IPS-18a (cell line): ENCODE measurements around the gene GLP1R.

ENCODE experiments used
- H3K27ac ChIP-seq: one replicate; pipeline ENCODE4 v1.5.1; 2013; ENCODE audit warnings: low read length
- H3K27me3 ChIP-seq: one replicate; pipeline ENCODE4 v1.6.1; 2013; ENCODE audit warnings: mild to moderate bottlenecking, low read length; ENCODE audit not compliant: control insufficient read depth, insufficient read depth
- H3K36me3 ChIP-seq: one replicate; pipeline ENCODE4 v1.6.1; 2013; ENCODE audit warnings: low read depth, low read length; ENCODE audit not compliant: control insufficient read depth
- H3K4me1 ChIP-seq: one replicate; pipeline ENCODE4 v1.6.1; 2013; ENCODE audit warnings: low read depth, low read length; ENCODE audit not compliant: control insufficient read depth
- H3K4me3 ChIP-seq: one replicate; pipeline ENCODE4 v1.5.1; 2013; ENCODE audit warnings: low read length
- H3K9ac ChIP-seq: one replicate; pipeline ENCODE4 v1.6.1; 2013; ENCODE audit warnings: mild to moderate bottlenecking, low read length, moderate library complexity
- H3K9me3 ChIP-seq: one replicate; pipeline ENCODE4 v1.6.1; 2013; ENCODE audit warnings: low read depth, low read length; ENCODE audit not compliant: control insufficient read depth

The GLP1R gene

GRCh38 chr6:39047434-39048327 lies 900 bp upstream of the GLP1R start:
- Histone ChIP-seq H3K4me1 (peaks cover 4% of the 10 kb centered on the region), H3K4me3 (peak overlapping the region; percentile 70), H3K9ac (no peak overlapping the region), H3K27ac (no peak overlapping the region), H3K36me3 (no peaks in the 10 kb centered on the region), H3K9me3 (no peaks in the 10 kb centered on the region), H3K27me3 (peaks cover 41% of the 10 kb centered on the region)

GRCh38 chr6:39049575-39050283 lies 1.1 kb downstream of the GLP1R start:
- Histone ChIP-seq H3K27ac (no peak overlapping the region), H3K9me3 (no peaks in the 10 kb centered on the region), H3K4me1 (peaks cover 11% of the 10 kb centered on the region), H3K27me3 (peaks cover 41% of the 10 kb centered on the region), H3K9ac (no peak overlapping the region), H3K4me3 (peak overlapping the region; percentile 70), H3K36me3 (no peaks in the 10 kb centered on the region)

GRCh38 chr6:39050453-39051112 lies 2.0 kb downstream of the GLP1R start:
- H3K9me3 ChIP-seq, result no peaks in the 10 kb centered on the region
- peaks cover 41% of the 10 kb centered on the region for H3K27me3 ChIP-seq
- H3K36me3 ChIP-seq, result no peaks in the 10 kb centered on the region
- no peak overlapping the region for H3K9ac ChIP-seq
- peaks cover 11% of the 10 kb centered on the region for H3K4me1 ChIP-seq
- no peak overlapping the region for H3K4me3 ChIP-seq
- H3K27ac ChIP-seq, result no peak overlapping the region

GRCh38 chr6:39051399-39052122 lies 3.0 kb downstream of the GLP1R start:
- no peak overlapping the region for H3K27ac ChIP-seq
- no peak overlapping the region for H3K4me3 ChIP-seq
- H3K4me1 ChIP-seq, result peaks cover 11% of the 10 kb centered on the region
- H3K9me3 ChIP-seq, result no peaks in the 10 kb centered on the region
- no peaks in the 10 kb centered on the region for H3K36me3 ChIP-seq
- H3K27me3 ChIP-seq, result peaks cover 40% of the 10 kb centered on the region
- no peak overlapping the region for H3K9ac ChIP-seq

GRCh38 chr6:39053016-39053624 lies 4.5 kb downstream of the GLP1R start:
- Histone ChIP-seq H3K4me1 (peaks cover 8% of the 10 kb centered on the region), H3K36me3 (no peaks in the 10 kb centered on the region), H3K4me3 (no peak overlapping the region), H3K9ac (no peak overlapping the region), H3K9me3 (no peaks in the 10 kb centered on the region), H3K27ac (no peak overlapping the region), H3K27me3 (peaks cover 25% of the 10 kb centered on the region)

GRCh38 chr6:39053854-39054576 lies 5.4 kb downstream of the GLP1R start:
- H3K9ac ChIP-seq, result no peak overlapping the region
- H3K9me3 ChIP-seq, result no peaks in the 10 kb centered on the region
- H3K27me3 ChIP-seq, result peaks cover 17% of the 10 kb centered on the region
- no peak overlapping the region for H3K27ac ChIP-seq
- no peak overlapping the region for H3K4me3 ChIP-seq
- peaks cover 7% of the 10 kb centered on the region for H3K4me1 ChIP-seq
- no peaks in the 10 kb centered on the region for H3K36me3 ChIP-seq

- H3K27me3 ChIP-seq, result peaks cover 11% of the 10 kb centered on the region
- no peak overlapping the region for H3K9ac ChIP-seq
- H3K4me1 ChIP-seq, result peaks cover 7% of the 10 kb centered on the region
- no peak overlapping the region for H3K27ac ChIP-seq
- no peaks in the 10 kb centered on the region for H3K36me3 ChIP-seq
- H3K9me3 ChIP-seq, result no peaks in the 10 kb centered on the region
- H3K4me3 ChIP-seq, result no peak overlapping the region
These were observed 6.1 kb downstream of the GLP1R start for GRCh38 chr6:39054577-39055142.

GRCh38 chr6:39055661-39056060 lies 7.1 kb downstream of the GLP1R start:
- peaks cover under 1% of the 10 kb centered on the region for H3K27me3 ChIP-seq

GRCh38 chr6:39056191-39056590 lies 7.6 kb downstream of the GLP1R start:
- H3K4me1 ChIP-seq, result peaks cover 7% of the 10 kb centered on the region
- no peak overlapping the region for H3K27ac ChIP-seq
- H3K36me3 ChIP-seq, result no peaks in the 10 kb centered on the region

More at GRCh38 chr6:39055661-39056060, 7.1 kb downstream of the GLP1R start:
- Histone ChIP-seq H3K36me3 (no peaks in the 10 kb centered on the region), H3K9ac (no peak overlapping the region), H3K9me3 (no peaks in the 10 kb centered on the region), H3K4me1 (peaks cover 7% of the 10 kb centered on the region), H3K27ac (no peak overlapping the region), H3K4me3 (no peak overlapping the region)

GRCh38 chr6:39056681-39057080 lies 8.1 kb downstream of the GLP1R start:
- Histone ChIP-seq H3K9me3 (no peaks in the 10 kb centered on the region), H3K4me1 (peaks cover 7% of the 10 kb centered on the region), H3K9ac (no peak overlapping the region), H3K36me3 (no peaks in the 10 kb centered on the region), H3K27me3 (no peaks in the 10 kb centered on the region), H3K4me3 (no peak overlapping the region), H3K27ac (no peak overlapping the region)

More at GRCh38 chr6:39056191-39056590, 7.6 kb downstream of the GLP1R start:
- Histone ChIP-seq H3K9me3 (no peaks in the 10 kb centered on the region), H3K27me3 (no peaks in the 10 kb centered on the region), H3K4me3 (no peak overlapping the region), H3K9ac (no peak overlapping the region)
